SK-N-DZ (cell line): ENCODE data around the gene CCT6B. TPM values are rescaled to one million over a fixed set of nuclear protein-coding genes. Genes with fewer than 3 reads are reported as not detected.
A peak's percentile ranks its signal among the peaks of the same experiment; 100 is the strongest.
"Not testable (repeated sequence)": the region's sequence is repeated elsewhere in the genome, so short reads cannot be mapped to it uniquely, and the experiment has no call there.

ENCODE experiments used
- DNase-seq: peaks from one replicate; pipeline ENCODE4 v3.0.0-alpha.2; 2015; ENCODE audit warnings: low spot score
- polyA plus RNA-seq, 2 experiments: library from polyadenylated mRNA; depleted of rRNA; stranded (reverse); fragments of >200 nt; gene quantifications; 2 replicates each; pipeline ENCODE4 v1.2.3, GENCODE V29; 2014

Gene CCT6B
- polyA plus RNA-seq (2014; cell fraction: cytosol; rRNA removed), result 0.52 and 3.1 TPM in 2 replicates
- 0.91 and 1.0 TPM in 2 replicates for polyA plus RNA-seq (2014; cell fraction: nucleus; rRNA removed)

- peak; percentile 92 for DNase-seq
These were observed at the start of gene CCT6B, which contains the start of gene ZNF830 for GRCh38 chr17:34961093-34961911. Gene CCT6B (minus strand): TSS chr17:34961460. CDS start chr17:34961393, 67 bp downstream. Gene ZNF830 (plus strand): TSS chr17:34961540. CDS start chr17:34961567, 27 bp downstream.

GRCh38 chr17:35010093-35010492 lies 48.8 kb upstream of the CCT6B start:
- no peak for DNase-seq

- no peak for DNase-seq
These were observed 45.7 kb upstream of the CCT6B start for GRCh38 chr17:35006961-35007360.

GRCh38 chr17:35006345-35006744 lies 45.1 kb upstream of the CCT6B start:
- DNase-seq, result no peak

GRCh38 chr17:35003778-35004177 lies 42.5 kb upstream of the CCT6B start:
- DNase-seq, result no peak

GRCh38 chr17:35002876-35003551 lies 41.8 kb upstream of the CCT6B start:
- no peak for DNase-seq

GRCh38 chr17:35001549-35001948 lies 40.3 kb upstream of the CCT6B start:
- DNase-seq, result no peak

GRCh38 chr17:35000965-35001364 lies 39.7 kb upstream of the CCT6B start:
- DNase-seq, result not testable (repeated sequence)

GRCh38 chr17:34999456-34999855 lies 38.2 kb upstream of the CCT6B start:
- DNase-seq, result no peak

GRCh38 chr17:34998205-34998604 lies 36.9 kb upstream of the CCT6B start:
- DNase-seq, result peak; percentile 20

- no peak for DNase-seq
These were observed 36.1 kb upstream of the CCT6B start for GRCh38 chr17:34997355-34997862.

- DNase-seq, result no peak
These were observed 35.4 kb upstream of the CCT6B start for GRCh38 chr17:34996422-34997285.

GRCh38 chr17:34993031-34993430 lies 31.8 kb upstream of the CCT6B start:
- no peak for DNase-seq

GRCh38 chr17:34991606-34992005 lies 30.3 kb upstream of the CCT6B start:
- DNase-seq, result no peak

- DNase-seq, result no peak
These were observed 29.7 kb upstream of the CCT6B start for GRCh38 chr17:34990921-34991365.

- no peak for DNase-seq
These were observed 28.2 kb upstream of the CCT6B start for GRCh38 chr17:34989473-34989872.

- no peak for DNase-seq
These were observed 27.4 kb upstream of the CCT6B start for GRCh38 chr17:34988644-34989043.

GRCh38 chr17:34987232-34987631 lies 26.0 kb upstream of the CCT6B start:
- DNase-seq, result no peak

- peak; percentile 63 for DNase-seq
These were observed 20.4 kb upstream of the CCT6B start for GRCh38 chr17:34981538-34982241.

GRCh38 chr17:34980681-34981537 lies 19.6 kb upstream of the CCT6B start:
- DNase-seq, result peak; percentile 83
